ENCODE data around the gene CHGA. TPM values are rescaled to one million over a fixed set of nuclear protein-coding genes. Genes with fewer than 3 reads are reported as not detected.

CHGA gene
- total RNA-seq, 1 donor = 0.18 TPM

GRCh38 chr14:92969871-92970270 lies 46.9 kb downstream of the CHGA start:
- DNase-seq (ENCODE audit: low read depth) = no peak
- TF ChIP-seq CTCF (IDR thresholded peaks at IDR 0.05; ENCODE audit: insufficient read depth, low read length) = no peak
- H3K4me3 ChIP-seq (ENCODE audit: low read depth, low read length) = no peak overlapping the region

- TF ChIP-seq CTCF (IDR thresholded peaks at IDR 0.05; ENCODE audit: insufficient read depth, low read length) = no peak
- no peak for DNase-seq (ENCODE audit: low read depth)
- H3K4me3 ChIP-seq (ENCODE audit: low read depth, low read length) = no peak overlapping the region
Measured at GRCh38 chr14:92970271-92970670, 47.3 kb downstream of the CHGA start.

GRCh38 chr14:92971601-92972180 lies 48.7 kb downstream of the CHGA start:
- TF ChIP-seq CTCF (IDR thresholded peaks at IDR 0.05; ENCODE audit: insufficient read depth, low read length) = no peak
- DNase-seq (ENCODE audit: low read depth) = no peak
- no peak overlapping the region for H3K4me3 ChIP-seq (ENCODE audit: low read depth, low read length)

- TF ChIP-seq CTCF (IDR thresholded peaks at IDR 0.05; ENCODE audit: insufficient read depth, low read length) = peak; percentile 88
- no peak overlapping the region for H3K4me3 ChIP-seq (ENCODE audit: low read depth, low read length)
- DNase-seq (ENCODE audit: low read depth) = peak; percentile 86
Measured at GRCh38 chr14:92973261-92973797, 50.4 kb downstream of the CHGA start.

GRCh38 chr14:92973798-92974372 lies 50.9 kb downstream of the CHGA start:
- no peak for TF ChIP-seq CTCF (IDR thresholded peaks at IDR 0.05; ENCODE audit: insufficient read depth, low read length)
- DNase-seq (ENCODE audit: low read depth) = peak; percentile 16

GRCh38 chr14:92974541-92975345 lies 51.8 kb downstream of the CHGA start:
- H3K4me3 ChIP-seq (ENCODE audit: low read depth, low read length) = no peak overlapping the region
- DNase-seq (ENCODE audit: low read depth) = no peak

More at GRCh38 chr14:92973798-92974372, 50.9 kb downstream of the CHGA start:
- H3K4me3 ChIP-seq (ENCODE audit: low read depth, low read length) = no peak overlapping the region

More at GRCh38 chr14:92974541-92975345, 51.8 kb downstream of the CHGA start:
- no peak for TF ChIP-seq CTCF (IDR thresholded peaks at IDR 0.05; ENCODE audit: insufficient read depth, low read length)

Data from fibroblast of the aortic adventitia (primary cell).